Hindlimb muscle (tissue), 1 donor: ENCODE measurements around the gene GPR17. TPM values are rescaled to one million over a fixed set of nuclear protein-coding genes. Genes with fewer than 3 reads are reported as not detected.

Experiments used
- DNase-seq: peaks from one replicate; pipeline ENCODE4 v3.0.0-alpha.2; 2013
- polyA plus RNA-seq: library from polyadenylated mRNA; unstranded; fragments of 120-200 nt; gene quantifications from one replicate; pipeline ENCODE4 v1.2.1, GENCODE V29; 2013; ENCODE audit not compliant: insufficient read length

GPR17 gene
- polyA plus RNA-seq, 1 donor, result 2.9 TPM

DNA sequence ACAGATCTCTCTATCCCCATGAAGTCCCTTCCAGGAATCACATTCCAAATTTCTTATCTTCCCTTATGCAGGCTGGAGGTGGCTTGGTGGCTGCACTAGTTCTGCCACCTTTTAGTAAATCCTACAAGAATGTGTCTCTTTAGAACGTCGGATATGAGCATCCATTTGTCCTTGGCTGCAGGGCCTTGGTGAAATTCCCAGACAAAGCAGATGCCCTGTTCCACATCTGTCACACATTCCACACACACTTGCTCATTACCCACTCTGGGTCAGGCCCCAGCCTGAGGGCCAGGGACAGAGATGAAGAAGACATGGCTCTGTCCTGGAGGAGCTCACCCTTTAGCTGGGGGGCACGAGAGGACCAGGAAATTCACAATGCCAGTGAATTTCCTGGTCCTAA is 31.2 kb upstream of the GPR17 start:
- DNase-seq, result no peak

DNA sequence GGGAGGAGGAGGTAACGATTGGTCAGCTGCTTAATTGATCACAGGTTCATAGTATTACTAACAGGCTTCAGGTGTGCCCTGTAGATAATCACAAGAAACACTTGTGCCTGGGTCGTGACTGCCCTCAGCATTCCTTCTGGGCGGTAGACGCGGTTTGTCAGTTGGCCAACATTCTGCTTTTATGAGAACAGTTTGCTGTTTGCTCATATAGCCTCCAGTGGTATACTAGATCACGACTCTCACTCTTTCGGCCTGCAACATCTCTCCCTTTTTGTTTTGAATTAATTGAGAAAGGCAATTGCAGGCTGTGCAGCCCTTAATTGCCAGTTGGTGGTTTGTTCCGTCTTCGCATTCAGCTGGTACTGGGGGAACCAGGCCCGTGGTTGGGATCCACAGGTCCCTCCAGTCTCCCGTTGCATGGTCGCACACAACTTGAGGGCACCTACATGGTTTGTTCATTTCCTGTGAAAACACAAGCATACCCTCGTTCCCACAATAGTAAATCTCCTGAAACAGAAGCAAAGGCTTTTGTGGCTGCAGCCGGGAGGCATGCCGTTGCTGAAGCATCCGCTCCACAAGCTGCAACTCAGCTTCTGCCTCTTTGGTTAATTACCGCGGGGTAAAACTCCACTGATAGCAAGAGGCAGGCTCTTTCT is 30.3 kb upstream of the GPR17 start:
- no peak for DNase-seq

DNA sequence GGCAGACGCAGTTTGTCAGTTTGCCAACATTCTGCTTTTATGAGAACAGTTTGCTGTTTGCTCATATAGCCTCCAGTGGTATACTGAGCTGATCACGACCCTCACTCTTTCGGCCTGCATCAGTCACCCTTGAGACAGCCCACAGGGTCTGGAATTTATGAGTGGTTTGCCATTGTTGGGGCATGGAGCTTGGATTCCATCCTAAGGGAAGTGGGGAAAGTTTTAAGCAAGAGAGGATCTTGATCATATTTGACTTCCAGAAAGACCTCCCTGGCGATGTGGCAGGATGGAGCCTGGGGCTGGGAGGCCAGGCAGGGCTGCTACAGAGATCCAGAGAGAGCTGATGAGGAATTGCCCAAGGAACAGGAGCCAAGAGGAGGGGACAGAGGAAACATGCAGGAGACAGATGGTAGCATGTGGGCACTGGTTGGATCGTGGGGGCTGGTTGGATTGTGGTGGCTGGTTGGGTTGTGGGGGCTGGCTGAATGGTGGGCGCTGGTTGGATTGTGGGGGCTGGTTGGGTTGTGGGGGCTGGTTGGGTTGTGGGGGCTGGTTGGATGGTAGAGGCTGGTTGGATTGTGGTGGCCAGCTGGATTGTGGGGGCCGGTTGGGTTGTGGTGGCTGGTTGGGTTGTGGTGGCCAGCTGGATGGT is 27.3 kb upstream of the GPR17 start:
- DNase-seq, result no peak

DNA sequence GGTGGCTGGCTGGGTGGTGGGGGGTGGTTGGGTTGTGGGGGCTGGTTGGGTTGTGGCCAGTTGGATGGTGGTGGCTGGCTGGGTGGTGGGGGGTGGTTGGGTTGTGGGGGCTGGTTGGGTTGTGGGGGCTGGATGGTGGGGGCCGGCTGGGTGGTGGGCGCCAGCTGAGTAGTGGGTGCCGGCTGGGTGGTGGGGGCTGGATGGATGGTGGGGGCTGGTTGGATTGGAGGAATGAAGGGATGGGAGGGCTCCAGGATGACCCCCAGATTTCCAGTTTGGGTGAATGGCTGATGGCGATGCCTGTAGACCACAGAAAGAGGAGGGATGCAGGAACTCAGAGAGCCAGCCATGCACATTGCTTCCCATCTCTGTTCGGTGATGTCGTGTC is 26.8 kb upstream of the GPR17 start:
- no peak for DNase-seq

DNA sequence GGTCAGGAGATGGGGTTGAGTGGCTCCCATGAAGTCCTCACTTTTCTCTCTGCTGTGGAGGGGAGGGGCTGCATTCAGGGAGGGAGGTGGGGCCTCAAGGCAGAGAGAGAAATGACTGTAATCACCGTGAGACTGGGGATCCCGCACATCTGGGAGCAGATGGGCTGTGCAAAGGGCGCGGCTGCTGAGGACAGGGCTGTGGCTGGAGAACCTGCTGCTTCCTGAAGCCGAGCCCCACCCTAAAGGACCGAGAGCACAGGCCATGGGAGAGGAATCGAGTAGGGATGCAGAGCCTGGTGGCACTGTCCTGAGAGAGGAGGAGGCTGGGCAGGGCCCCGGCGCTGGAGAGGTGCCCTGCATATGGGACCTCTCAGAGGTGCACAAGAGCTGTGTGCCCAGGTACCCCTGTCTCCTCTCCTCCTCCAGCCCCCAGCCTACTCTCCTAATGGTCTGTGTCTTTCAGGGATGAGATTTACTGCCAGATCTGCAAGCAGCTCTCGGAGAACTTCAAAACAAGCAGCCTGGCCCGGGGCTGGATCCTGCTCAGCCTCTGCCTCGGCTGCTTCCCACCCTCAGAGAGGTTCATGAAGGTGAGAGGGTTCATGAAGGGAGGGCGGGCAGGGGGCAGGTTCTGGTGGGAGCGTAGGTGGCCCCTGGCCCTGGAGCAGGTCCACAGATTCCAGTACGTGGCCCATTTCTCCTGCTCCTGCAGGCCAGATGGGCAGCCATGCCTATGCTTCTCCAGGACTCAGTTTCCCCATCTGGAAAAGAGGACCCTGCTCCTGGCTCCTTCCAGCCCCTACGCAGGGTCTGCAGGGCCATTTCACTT is 25.9 kb upstream of the GPR17 start:
- no peak for DNase-seq

DNA sequence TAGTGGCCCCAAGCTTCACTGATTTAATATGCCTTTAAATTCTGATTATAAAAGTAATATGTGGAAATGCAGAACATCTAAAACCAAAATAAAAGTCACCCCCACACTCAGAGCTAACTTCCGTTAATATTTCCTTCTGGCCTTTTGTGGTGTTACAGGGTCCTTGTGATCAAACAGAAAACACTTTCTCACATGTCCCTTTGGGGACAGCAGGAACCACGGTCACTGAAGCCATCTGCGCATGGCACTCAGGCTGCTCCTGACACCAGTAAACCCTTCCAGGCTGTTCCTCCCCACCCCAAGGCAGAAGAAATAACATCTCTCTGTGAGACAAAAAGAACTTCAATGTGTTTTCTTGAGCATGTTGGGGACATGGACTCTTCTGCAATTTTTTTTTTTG is 25.1 kb upstream of the GPR17 start:
- no peak for DNase-seq

DNA sequence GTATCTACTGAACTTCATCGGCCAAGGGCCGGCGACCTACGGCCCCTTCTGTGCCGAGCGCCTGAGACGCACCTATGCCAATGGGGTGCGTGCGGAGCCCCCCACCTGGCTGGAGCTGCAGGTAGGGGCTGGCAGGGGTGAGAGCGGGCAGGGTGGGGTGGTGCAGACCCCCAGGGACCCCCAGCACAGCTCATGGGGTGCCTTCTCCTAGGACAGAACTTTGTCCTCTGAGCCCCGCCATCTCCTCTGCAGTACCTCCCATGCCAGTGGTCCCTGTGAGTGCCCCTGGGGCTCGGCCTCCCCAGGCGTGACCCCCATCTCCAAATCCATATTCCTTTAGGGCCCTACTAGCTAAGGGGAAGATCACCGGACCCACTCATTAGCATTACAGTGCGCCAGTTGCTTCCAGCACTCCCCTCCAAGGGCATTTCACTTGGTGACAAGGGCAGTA is 23.9 kb upstream of the GPR17 start:
- no peak for DNase-seq

DNA sequence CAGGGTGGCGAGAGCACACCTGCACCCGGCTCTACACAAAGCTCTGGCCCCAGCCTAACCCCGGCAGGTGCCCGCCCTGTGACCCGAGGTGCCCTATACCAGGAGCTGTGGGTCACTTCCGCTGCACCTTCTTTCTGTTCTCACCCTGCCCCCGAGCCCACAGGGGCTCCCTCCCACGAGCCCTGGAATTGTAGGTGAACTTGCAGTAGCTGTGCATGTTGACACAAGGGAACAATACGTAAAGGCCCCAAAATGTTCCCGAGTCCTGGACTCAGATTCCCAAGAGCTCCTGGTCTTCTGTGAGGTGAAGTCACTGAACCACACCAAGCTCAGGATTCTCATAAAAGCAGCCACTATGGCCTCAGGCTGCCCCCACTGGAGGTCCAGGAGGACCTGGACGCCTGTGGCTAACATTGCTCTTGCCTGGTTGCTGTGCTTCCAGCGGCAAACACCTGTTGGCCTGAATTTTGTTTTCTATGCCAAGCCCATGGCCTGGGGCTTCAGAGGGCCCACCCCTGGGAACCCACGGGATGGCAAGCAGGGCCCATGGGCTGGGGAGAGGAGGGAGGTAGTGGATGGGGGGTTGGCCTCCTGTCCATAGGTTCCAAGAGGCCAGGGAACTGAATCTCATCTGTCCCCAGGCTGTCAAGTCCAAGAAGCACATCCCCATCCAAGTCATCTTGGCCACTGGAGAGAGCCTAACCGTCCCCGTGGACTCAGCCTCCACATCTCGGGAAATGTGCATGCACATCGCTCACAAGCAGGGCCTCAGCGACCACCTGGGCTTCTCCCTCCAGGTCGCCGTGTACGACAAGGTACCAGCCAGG is 23.2 kb upstream of the GPR17 start:
- DNase-seq, result no peak

DNA sequence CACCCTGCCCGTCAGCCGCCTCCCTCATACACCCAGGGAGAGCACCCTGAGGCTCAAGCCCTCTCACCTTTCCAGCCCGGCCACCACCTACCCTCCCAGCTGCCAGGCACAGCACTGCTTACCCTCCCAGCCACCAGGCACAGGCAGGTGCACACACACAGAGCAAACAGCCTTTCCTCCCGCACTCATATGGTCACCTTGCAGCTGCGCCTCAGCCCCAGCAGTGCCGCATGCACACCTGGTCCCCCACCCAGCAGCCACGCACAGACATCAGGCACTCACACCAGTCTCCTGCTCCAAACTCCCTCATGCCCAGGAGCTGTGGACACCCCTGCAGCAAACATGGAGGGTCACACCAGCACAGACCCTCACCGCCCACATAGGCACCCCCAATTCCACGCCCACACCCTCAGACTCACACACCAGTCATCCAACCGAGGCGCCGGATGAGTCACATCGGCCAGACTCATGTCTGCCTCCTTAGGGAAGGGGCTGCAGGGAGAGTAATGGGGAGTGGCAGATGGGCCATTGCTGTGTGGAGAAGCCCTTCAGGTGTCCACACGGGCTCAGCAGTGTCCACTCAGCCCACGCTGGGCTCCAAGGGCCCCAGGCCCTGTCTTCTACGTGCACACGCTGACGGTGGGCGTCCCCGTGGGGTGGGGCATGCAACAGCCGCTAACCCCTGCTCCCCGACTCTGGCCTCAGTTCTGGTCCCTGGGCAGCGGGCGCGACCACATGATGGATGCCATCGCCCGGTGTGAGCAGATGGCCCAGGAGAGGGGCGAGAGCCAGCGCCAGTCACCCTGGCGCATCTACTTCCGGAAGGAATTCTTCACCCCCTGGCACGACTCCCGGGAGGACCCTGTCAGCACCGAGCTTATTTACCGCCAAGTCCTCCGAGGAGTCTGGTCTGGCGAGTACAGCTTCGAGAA is 22.3 kb upstream of the GPR17 start:
- DNase-seq, result no peak

DNA sequence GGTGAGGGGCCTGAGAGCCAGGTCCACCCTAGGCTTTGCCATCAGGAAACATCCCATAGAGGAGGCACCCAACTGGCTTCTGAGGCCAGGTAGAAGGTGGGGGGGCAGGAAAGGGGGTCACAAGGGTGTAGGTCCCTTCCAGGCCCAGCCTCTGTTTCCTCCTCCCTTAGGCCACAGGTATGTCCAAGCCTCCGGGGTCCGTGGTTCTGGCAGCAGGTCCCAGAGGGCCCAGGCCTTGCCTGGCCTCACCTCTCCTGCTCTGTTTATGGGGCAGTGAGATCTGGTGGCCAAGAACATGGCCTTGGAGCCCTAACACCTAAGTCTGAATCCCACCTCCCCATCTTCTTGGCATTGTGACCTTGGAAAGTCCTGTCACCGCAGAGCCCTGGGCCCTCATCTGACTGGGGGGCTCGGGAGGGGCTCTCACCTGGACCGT is 21.6 kb upstream of the GPR17 start:
- no peak for DNase-seq

DNA sequence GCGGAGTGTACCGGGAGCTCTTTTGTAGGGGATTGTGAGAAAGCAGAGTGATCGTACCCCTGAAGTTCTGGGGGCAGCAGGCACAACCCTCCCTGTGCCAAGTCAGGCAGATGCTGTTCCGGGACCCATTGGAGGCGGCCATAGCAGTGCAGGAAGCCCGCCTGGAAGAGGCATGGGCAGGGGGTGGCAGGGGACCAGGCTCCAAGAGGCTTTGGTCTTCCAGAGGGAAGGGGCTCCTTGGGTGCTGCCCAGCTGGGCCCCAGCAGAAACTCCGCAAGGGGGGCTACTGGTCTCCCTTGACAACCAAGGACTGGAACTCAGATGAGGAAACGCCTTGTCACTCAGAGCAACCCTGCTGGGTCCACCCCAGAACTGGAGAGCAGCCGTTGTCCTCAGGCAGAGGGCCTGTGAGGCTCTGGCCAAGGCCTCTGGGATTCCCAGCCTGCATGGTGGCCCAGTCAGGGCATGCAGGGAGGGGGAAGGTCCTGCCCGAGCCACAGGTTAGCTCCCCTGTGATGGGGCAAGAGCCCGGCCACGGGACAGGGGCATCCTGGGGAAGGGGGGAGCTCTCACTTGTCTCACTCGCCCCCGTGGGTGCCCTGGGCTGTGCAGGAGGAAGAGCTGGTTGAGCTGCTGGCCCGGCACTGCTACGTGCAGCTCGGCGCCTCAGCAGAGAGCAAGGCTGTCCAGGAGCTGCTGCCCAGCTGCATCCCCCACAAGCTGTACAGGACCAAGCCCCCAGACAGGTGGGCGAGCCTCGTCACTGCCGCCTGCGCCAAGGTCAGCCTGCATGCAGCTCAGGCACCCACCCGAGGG is 21.0 kb upstream of the GPR17 start:
- no peak for DNase-seq

DNA sequence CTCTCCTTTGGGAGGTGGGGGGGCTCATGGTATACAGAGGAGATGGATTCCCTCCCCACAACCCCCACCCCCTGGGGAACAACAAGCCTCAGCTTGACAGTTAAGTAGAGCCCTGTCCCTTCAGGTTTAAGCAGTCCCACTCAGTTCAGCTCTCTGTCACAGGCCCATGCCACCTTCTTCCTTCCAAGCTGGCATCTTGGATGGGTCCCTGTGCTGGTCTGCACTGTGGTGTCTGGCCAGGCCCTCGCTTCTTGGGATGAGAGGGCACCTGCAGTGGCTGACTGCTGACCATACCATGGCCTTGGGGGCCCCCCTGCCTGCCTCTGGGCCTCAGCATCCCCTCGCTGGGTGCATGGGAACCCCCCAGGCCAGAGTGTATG is 20.4 kb upstream of the GPR17 start:
- DNase-seq, result no peak

DNA sequence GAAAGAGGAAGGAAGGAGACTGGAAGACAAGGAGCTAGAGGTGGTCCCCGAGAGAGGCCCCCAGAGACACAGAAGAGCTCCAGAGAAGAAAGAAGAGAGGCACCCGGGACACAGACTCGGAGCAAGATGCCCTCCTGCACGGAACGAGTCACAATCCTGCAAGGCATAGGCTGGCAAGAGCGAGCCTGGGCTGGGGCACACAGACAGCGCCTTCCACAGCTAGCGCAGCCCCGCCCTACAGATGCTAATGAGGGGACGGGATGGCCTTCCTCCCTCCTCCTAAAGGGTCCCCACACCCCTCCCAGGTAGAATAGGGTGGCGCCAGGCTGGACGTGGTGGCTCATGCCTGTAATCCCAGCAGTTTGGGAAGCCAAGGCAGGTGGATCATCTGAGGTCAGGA is 19.8 kb upstream of the GPR17 start:
- no peak for DNase-seq

DNA sequence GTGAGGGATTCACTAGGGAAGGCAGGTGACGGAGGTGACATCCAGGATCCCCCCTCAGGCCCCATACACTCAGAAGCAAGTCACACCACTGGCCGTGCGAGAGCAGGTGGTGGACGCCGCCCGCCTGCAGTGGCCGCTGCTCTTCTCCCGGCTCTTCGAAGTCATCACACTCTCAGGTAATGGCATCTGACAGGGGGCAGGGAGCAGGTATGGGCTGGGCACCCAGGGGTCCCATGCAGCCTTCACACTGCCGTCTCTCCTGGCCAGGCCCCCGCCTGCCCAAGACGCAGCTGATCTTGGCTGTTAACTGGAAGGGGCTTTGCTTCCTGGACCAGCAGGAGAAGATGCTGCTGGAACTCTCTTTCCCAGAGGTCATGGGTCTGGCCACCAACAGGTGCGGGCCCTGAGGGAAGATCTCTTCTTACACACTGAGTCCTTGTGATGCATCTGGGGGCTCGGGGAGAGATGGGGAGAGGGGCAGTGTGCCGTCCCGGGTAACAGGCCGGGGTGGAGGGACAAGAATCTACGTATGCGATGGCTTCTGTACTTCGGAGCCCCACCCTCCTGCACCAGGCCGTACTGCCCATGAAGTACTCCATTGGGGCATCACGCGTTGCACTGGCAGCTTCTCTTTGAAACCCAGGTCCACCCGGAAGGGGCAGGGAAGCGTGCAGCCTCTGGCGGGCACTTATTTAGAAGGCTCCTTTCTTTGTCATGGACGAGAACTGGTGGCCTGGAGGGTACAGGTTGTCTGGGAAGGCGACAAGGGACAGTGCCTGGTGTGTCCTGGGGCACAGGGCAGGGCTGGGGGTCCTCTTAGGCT is 18.8 kb upstream of the GPR17 start:
- DNase-seq, result no peak

DNA sequence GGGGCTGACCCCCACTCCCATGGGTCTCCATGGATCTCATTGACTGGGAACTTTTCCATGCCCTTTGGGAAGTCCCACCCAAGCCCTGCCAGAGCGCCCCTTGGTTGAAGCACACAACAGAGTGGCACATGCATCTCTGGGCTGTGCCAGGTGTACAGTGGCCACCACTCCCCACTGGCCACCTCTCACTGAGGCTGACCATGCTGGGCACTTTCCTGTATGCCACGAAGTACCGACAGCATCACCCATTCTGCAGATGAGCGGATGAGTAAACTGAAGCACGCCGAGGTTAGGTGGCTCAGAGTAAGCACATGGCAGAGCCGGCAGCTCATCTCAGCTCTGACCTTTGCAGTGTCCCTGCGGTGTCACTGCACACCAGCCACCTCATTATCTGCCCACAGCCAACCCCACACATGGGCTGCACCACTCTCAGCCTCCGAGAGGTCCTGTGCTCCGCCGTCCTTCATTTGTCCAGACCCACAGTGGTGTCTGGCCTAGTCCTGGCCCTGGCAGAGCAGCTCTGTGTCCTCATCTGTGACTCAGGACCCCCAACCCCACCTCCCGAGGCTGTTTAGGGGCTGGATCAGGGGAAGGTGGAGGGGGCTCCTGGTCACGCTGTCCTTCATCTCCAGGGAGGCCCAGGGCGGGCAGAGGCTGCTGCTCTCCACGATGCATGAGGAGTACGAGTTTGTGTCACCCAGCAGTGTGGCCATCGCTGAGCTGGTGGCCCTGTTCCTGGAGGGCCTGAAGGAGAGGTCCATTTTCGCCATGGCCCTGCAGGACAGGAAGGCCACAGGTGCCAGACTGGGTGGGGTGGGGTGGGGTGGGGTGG is 18.0 kb upstream of the GPR17 start:
- DNase-seq, result no peak

DNA sequence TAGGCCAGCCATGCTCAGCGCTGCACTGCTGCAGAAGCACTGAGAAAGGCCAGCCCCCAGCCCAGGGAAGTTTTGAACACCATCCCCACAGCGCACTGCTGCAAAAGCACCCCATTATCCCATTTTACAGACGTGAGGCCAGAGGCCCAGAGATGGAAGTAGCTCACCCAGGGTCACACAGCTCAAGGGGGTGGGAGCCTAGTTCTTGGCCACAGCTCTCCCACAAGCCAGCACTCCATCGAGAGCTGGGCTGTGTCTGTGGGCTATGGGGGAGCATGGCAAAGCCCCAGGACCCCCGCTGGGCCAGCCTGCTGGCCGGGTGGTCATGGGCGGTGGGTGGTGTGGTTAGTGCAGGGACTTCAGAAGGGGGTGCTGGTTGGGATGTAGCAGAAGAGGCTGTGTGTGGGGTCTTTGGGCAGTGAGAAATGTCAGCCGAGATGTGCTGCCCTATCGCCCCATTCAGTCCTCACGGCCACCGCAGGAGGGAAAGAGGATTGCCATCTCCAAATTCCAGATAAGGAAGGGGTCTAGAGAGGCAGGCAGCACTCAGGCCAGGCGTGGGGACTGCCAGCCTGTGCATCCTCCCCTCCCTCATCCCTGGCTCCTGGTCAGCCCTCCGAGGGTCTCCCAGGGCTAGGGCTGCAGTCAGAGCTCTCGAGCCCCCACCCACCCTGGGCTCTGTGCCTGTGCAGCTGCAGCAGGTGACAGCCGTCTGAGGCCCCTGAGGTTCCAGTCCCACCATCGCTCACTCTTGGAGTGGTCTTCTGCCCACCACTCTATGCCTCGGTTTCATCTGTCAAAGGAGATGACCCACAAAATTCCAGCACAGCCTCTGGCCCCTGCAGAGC is 17.0 kb upstream of the GPR17 start:
- no peak for DNase-seq

DNA sequence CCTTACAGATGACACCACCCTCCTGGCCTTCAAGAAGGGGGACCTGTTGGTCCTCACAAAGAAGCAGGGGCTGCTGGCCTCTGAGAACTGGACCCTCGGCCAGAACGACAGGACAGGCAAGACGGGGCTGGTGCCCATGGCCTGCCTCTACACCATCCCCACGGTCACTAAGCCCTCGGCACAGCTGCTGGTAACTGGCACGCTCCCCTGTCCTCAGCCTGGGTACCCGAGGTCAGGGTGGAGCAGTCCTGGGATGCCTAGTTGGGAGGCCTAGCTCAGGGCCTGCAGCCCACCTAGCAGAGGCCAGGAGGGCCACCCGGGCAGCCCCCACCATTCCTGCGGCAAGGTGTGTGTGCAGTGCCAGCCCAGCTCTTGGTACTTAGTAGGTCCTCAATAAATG is 16.3 kb upstream of the GPR17 start:
- no peak for DNase-seq
